HepG2 (cell line): ENCODE results near the gene KCTD14. TPM values are rescaled to one million over a fixed set of nuclear protein-coding genes. Genes with fewer than 3 reads are reported as not detected.

Source experiments
- ATF4 ChIP-seq, 2 experiments: fragments of 450-650 bp in 1 of 2; sonication (generic) in 1 of 2; formaldehyde crosslinking; IDR thresholded peaks; 2 replicates each; pipeline versions ENCODE4 v1.5.0 to v1.8.0; 2020 to 2022; ENCODE audit warnings: mild to moderate bottlenecking in 1 of 2, missing genetic modification reagents in 1 of 2
- ATF7 ChIP-seq, 2 experiments: fragments of 450-650 bp in 1 of 2; sonication (generic) in 1 of 2; formaldehyde crosslinking in 1 of 2; IDR thresholded peaks; 2 replicates each; pipeline versions ENCODE4 v1.4.0 to v1.6.1; 2016 to 2020; ENCODE audit warnings: antibody characterized with exemption in 1 of 2, mild to moderate bottlenecking in 1 of 2, missing genetic modification reagents in 1 of 2
- ETV6 ChIP-seq: sonication (generic); formaldehyde crosslinking; conservative IDR thresholded peaks from 2 replicates; pipeline ENCODE4 v1.4.0; 2020; ENCODE audit warnings: missing genetic modification reagents
- GATAD2A ChIP-seq: IDR thresholded peaks from 2 replicates; pipeline ENCODE4 v1.6.1; 2016
- GLMP ChIP-seq: sonication (generic); formaldehyde crosslinking; IDR thresholded peaks from 2 replicates; pipeline ENCODE4 v1.9.0; 2021; ENCODE audit warnings: missing genetic modification reagents, mild to moderate bottlenecking, borderline replicate concordance
- HDAC2 ChIP-seq: sonication (generic); formaldehyde crosslinking; IDR thresholded peaks from 2 replicates; pipeline ENCODE4 v1.4.0; 2020; ENCODE audit warnings: missing genetic modification reagents
- KIAA2018 ChIP-seq: sonication (generic); formaldehyde crosslinking; IDR thresholded peaks from 2 replicates; pipeline ENCODE4 v1.5.0; 2020; ENCODE audit warnings: mild to moderate bottlenecking, missing genetic modification reagents, borderline replicate concordance
- NR2F2 ChIP-seq: IDR thresholded peaks from 2 replicates; pipeline ENCODE4 v1.6.1; 2012; ENCODE audit warnings: low read depth, inconsistent platforms, borderline replicate concordance
- PHF5A ChIP-seq: IDR thresholded peaks from one replicate; pipeline ENCODE4 v1.6.1; 2018; ENCODE audit warnings: low read depth, missing genetic modification reagents; ENCODE audit not compliant: unreplicated experiment
- SALL1 ChIP-seq: sonication (generic); formaldehyde crosslinking; IDR thresholded peaks from 2 replicates; pipeline ENCODE4 v1.8.0; 2022; ENCODE audit warnings: mild to moderate bottlenecking, missing genetic modification reagents
- SOX6 ChIP-seq, 2 experiments: fragments of 450-650 bp in 1 of 2; sonication (generic) in 1 of 2; formaldehyde crosslinking in 1 of 2; IDR thresholded peaks; 2 replicates each; pipeline versions ENCODE4 v1.4.0 to v1.6.1; 2017 to 2020; ENCODE audit warnings: antibody characterized with exemption in 1 of 2, mild to moderate bottlenecking in 1 of 2, missing genetic modification reagents in 1 of 2
- SRSF1 ChIP-seq: fragments of 200-400 bp; formaldehyde crosslinking; optimal IDR thresholded peaks from 2 replicates; pipeline ENCODE3; 2017; ENCODE audit warnings: mild to moderate bottlenecking, low read depth, low read length, moderate library complexity
- STAT5B ChIP-seq: sonication (generic); formaldehyde crosslinking; IDR thresholded peaks from 2 replicates; pipeline ENCODE4 v1.4.0; 2020; ENCODE audit warnings: missing genetic modification reagents
- YY1 ChIP-seq: IDR thresholded peaks from 2 replicates; pipeline ENCODE4 v1.6.1; 2011; ENCODE audit warnings: low read length, low read depth, moderate library complexity, mild to moderate bottlenecking; ENCODE audit not compliant: insufficient read depth, insufficient replicate concordance
- ZFP1 ChIP-seq: IDR thresholded peaks from 2 replicates; pipeline ENCODE4 v1.6.1; 2016
- ZNF17 ChIP-seq: sonication (generic); formaldehyde crosslinking; IDR thresholded peaks from 2 replicates; pipeline ENCODE4 v1.5.0; 2020; ENCODE audit warnings: mild to moderate bottlenecking, missing genetic modification reagents
- ZNF280B ChIP-seq: sonication (generic); formaldehyde crosslinking; IDR thresholded peaks from 2 replicates; pipeline ENCODE4 v1.5.0; 2020; ENCODE audit warnings: missing genetic modification reagents, mild to moderate bottlenecking, borderline replicate concordance
- ZNF441 ChIP-seq: sonication (generic); formaldehyde crosslinking; IDR thresholded peaks from 2 replicates; pipeline ENCODE4 v1.7.0; 2021; ENCODE audit warnings: missing genetic modification reagents, borderline replicate concordance
- ZNF776 ChIP-seq: sonication (generic); formaldehyde crosslinking; IDR thresholded peaks from 2 replicates; pipeline ENCODE4 v1.4.0; 2020; ENCODE audit warnings: mild to moderate bottlenecking, missing genetic modification reagents
- polyA plus RNA-seq, 8 experiments: library from polyadenylated mRNA; depleted of rRNA in 3 of 8; stranded (reverse) in 7 of 8; unstranded in 1 of 8; fragments of >200 nt; fragmentation: Illumina TruSeq in 4 of 8; extraction: Trizol in 4 of 8; gene quantifications; 2 replicates each; pipeline versions ENCODE4 v1.2.1 to v1.2.3, GENCODE V29; 2011 to 2016; ENCODE audit warnings: low read depth in 4 of 8, missing spikeins in 1 of 8, mixed read lengths in 1 of 8; ENCODE audit not compliant: insufficient read depth in 1 of 8
- total RNA-seq, 5 experiments: library from RNA; depleted of rRNA; stranded (reverse); fragments of >200 nt; fragmentation: Illumina TruSeq; extraction: Trizol; gene quantifications; 2 replicates each; pipeline ENCODE4 v1.2.3, GENCODE V29; 2016; ENCODE audit warnings: low read depth in 1 of 5

KCTD14 gene
- total and polyA plus RNA-seq, 2 of the 13 experiments (the other 11 are each of a cell fraction or from before 2014, with no cell fraction given) = 10.3 to 15.6 TPM

- TF ChIP-seq ZNF280B (CRISPR knock-in tag) (no peak), SOX6 (IDR thresholded peaks at IDR 0.05) (no peak), SOX6 (CRISPR knock-in tag; IDR thresholded peaks at IDR 0.05) (peak; percentile 46), ZNF17 (no peak), GLMP (CRISPR knock-in tag) (no peak), PHF5A (CRISPR knock-in tag) (no peak), GATAD2A (peak; percentile 80), ZNF441 (no peak), ETV6 (CRISPR knock-in tag) (no peak), ATF4 (CRISPR knock-in tag; IDR thresholded peaks at IDR 0.05) (peak in 1 of 2 experiments; percentile 94; a peak in 2 of 4 replicates), ZFP1 (CRISPR knock-in tag) (no peak), YY1 (no peak), SRSF1 (no peak), KIAA2018 (CRISPR knock-in tag) (no peak), STAT5B (no peak), HDAC2 (peak; percentile 23; the same call in 1 of the 2 replicates), NR2F2 (no peak), ZNF776 (no peak), SALL1 (no peak), ATF7 (IDR thresholded peaks at IDR 0.05) (peak; percentile 36; the same call in 1 of the 2 replicates), ATF7 (CRISPR knock-in tag; IDR thresholded peaks at IDR 0.05) (no peak)
These were observed 10.0 kb upstream of the KCTD14 start (continued) for GRCh38 chr11:78033040-78033439.
